Measurements from ENCODE around the gene PIP5K1C. TPM values are rescaled to one million over a fixed set of nuclear protein-coding genes. Genes with fewer than 3 reads are reported as not detected.

PIP5K1C gene
- total and polyA plus RNA-seq, 10 donors: 6.2 to 41.9 (median 33.9) TPM

GRCh38 chr19:3605770-3606169 lies 94.5 kb downstream of the PIP5K1C start:
- WGBS, 5 donors: 28 to 48% (median 35%) methylated on average over 5 of the region's 5 CpGs
- Histone ChIP-seq H3K27ac (peak overlapping the region in 6 of 8 donors; percentile 77 to 91 (median 86)), H3K27me3 (replicated peaks in 1 of 7) (peaks cover 0 to 43% (median 13%) of the 10 kb centered on the region in 7 donors), H3K9me3 (no peaks in the 10 kb centered on the region), H3K4me1 (peaks cover 38 to 87% (median 74%) of the 10 kb centered on the region in 6 donors), H3K4me3 (peak overlapping the region; percentile 50 to 77 (median 60)), H3K36me3 (peaks cover 0 to 8% (median 2%) of the 10 kb centered on the region in 6 donors)
- DNase-seq: no peak
- TF ChIP-seq POLR2AphosphoS5 (IDR thresholded peaks at IDR 0.05): no peak
- intact Hi-C loops (cut with DNase I; ENCODE audit: low total_unique reads): no loop called here

DNA sequence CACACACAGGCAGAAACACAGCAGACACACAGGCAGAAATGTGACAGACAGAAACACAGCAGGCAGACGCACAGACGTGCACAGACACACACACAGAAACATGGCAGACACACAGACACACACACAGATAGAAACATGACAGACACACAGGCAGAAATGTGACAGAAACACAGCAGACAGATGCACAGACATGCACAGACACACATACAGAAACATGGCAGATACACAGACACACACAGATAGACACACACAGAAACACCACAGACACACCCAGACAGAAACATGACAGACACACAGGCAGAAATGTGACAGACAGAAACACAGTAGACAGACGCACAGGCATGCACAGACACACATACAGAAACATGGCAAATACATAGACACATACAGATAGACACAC lies 94.9 kb downstream of the PIP5K1C start:
- Histone ChIP-seq H3K9me3 (no peaks in the 10 kb centered on the region), H3K27ac (peak overlapping the region in 5 of 8 donors; percentile 65 to 88 (median 74)), H3K36me3 (peaks cover 0 to 6% (median 1%) of the 10 kb centered on the region in 6 donors), H3K4me3 (peak overlapping the region in 6 of 8 donors; percentile 19 to 77 (median 58)), H3K27me3 (replicated peaks in 1 of 7) (peaks cover 0 to 43% (median 13%) of the 10 kb centered on the region in 7 donors), H3K4me1 (peaks cover 38 to 83% (median 72%) of the 10 kb centered on the region in 6 donors)
- intact Hi-C loops (cut with DNase I; ENCODE audit: low total_unique reads): no loop called here
- no peak for DNase-seq
- no peak for TF ChIP-seq CTCF (IDR thresholded peaks at IDR 0.05 in 8 of 11, conservative IDR thresholded peaks at IDR 0.05 in 3 of 11)
- no peak for TF ChIP-seq POLR2A (IDR thresholded peaks at IDR 0.05)
- TF ChIP-seq POLR2AphosphoS5 (IDR thresholded peaks at IDR 0.05): no peak
- 25 to 49% (median 33%) methylated on average over 3 of the region's 3 CpGs for WGBS, 5 donors

GRCh38 chr19:3604987-3605343 lies 95.3 kb downstream of the PIP5K1C start:
- Histone ChIP-seq H3K9me3 (no peaks in the 10 kb centered on the region), H3K4me3 (peak overlapping the region in 6 of 8 donors; percentile 19 to 77 (median 58)), H3K4me1 (peaks cover 38 to 79% (median 68%) of the 10 kb centered on the region in 6 donors), H3K27me3 (replicated peaks in 1 of 7) (peaks cover 0 to 43% (median 13%) of the 10 kb centered on the region in 7 donors), H3K36me3 (peaks cover 0 to 6% (median 5%) of the 10 kb centered on the region in 6 donors), H3K27ac (peak overlapping the region in 6 of 8 donors; percentile 27 to 88 (median 72))
- DNase-seq: peak; percentile 84
- TF ChIP-seq CTCF (IDR thresholded peaks at IDR 0.05 in 8 of 11, conservative IDR thresholded peaks at IDR 0.05 in 3 of 11): no peak
- TF ChIP-seq POLR2AphosphoS5 (IDR thresholded peaks at IDR 0.05): peak in 2 of 3 donors; percentile 46 to 71
- TF ChIP-seq POLR2A (IDR thresholded peaks at IDR 0.05): no peak
- 0 to 12% (median 5%) methylated on average over 8 to 11 of the region's 11 CpGs for WGBS, 5 donors
- intact Hi-C loops (cut with DNase I; ENCODE audit: low total_unique reads): no loop called here

DNA sequence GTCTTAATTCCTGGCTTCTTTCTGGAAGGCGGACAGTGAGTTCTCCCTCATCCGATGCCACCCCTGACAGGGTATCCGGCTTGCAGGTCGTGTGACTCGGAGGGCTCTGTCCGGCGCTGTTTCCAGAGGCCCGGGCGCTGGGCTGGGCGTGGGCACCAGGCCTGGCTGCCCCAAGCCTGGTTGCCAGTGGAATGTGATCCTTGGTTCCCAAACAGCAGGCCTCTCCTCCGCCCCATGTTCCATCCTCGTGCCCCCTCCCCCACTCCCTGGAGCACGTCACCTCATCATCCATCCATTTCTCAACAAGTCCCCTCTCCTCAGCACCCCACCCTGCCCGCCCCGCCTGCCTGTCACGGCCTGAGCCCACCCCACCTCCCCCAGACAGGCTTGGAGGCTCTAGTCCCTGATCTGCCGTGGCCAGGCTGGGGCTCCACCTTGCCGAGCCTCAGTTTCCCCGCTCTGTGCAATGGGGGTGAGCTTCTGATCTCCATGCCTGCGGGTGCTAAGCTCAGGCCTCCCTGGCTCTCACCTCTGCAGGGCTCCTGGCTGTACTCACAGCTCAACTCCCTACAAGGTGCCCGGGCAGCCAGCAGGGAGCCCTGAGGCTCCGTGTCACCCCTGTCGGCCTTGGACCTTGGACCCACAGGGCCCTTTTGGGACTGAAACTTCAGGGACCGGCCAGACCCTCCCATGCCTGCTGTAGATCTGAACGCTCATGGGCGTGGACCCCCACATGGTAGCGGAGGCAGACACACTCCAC lies 95.9 kb downstream of the PIP5K1C start:
- peak overlapping the region in 6 of 8 donors; percentile 19 to 77 (median 58) for H3K4me3 ChIP-seq

More for the DNA sequence above, 95.9 kb downstream of the PIP5K1C start:
- WGBS, 5 donors: 50 to 64% (median 59%) methylated on average over 24 to 27 of the region's 27 CpGs
- TF ChIP-seq CTCF (IDR thresholded peaks at IDR 0.05 in 8 of 11, conservative IDR thresholded peaks at IDR 0.05 in 3 of 11): no peak
- TF ChIP-seq POLR2A (IDR thresholded peaks at IDR 0.05): no peak
- TF ChIP-seq POLR2AphosphoS5 (IDR thresholded peaks at IDR 0.05): no peak
- Histone ChIP-seq H3K36me3 (peaks cover 0 to 12% (median 7%) of the 10 kb centered on the region in 6 donors), H3K27me3 (replicated peaks in 1 of 7) (peaks cover 0 to 43% (median 13%) of the 10 kb centered on the region in 7 donors), H3K9me3 (no peaks in the 10 kb centered on the region), H3K27ac (peak overlapping the region; percentile 27 to 88 (median 69)), H3K4me1 (peaks cover 38 to 73% (median 63%) of the 10 kb centered on the region in 6 donors)
- intact Hi-C loops (cut with DNase I; ENCODE audit: low total_unique reads): no loop called here
- DNase-seq: no peak
